Central memory CD4-positive, alpha-beta T cell (primary cell): Measurements from ENCODE around the gene OR56B1.

Source experiments
- DNase-seq: peaks from one replicate; pipeline ENCODE4 v3.0.0; 2022

Gene OR56B1

GRCh38 chr11:5737091-5737490, 843 bp downstream of the OR56B1 start:
- DNase-seq = no peak

- DNase-seq = no peak
Observed at GRCh38 chr11:5737670-5738392, 1.6 kb downstream of the OR56B1 start.

GRCh38 chr11:5738431-5738830, 2.2 kb downstream of the OR56B1 start:
- no peak for DNase-seq

- no peak for DNase-seq
Observed at GRCh38 chr11:5746614-5747013, 10.4 kb downstream of the OR56B1 start.

GRCh38 chr11:5749836-5750235, 13.6 kb downstream of the OR56B1 start:
- DNase-seq = no peak

- no peak for DNase-seq
Observed at GRCh38 chr11:5753943-5754342, 17.7 kb downstream of the OR56B1 start, which contains the start of gene OR52N4. OR52N4 (plus strand) TSS chr11:5754243; CDS start chr11:5754741, 498 bp downstream.

GRCh38 chr11:5767056-5767455, 30.8 kb downstream of the OR56B1 start:
- DNase-seq = no peak

- no peak for DNase-seq
Observed at GRCh38 chr11:5783255-5783654, 47.0 kb downstream of the OR56B1 start, which contains the start of gene OR52N5. OR52N5 (minus strand) TSS chr11:5783355; CDS start chr11:5778634, 4,721 bp downstream.
